Occipital lobe (tissue), 2 donors: ENCODE measurements around the gene PCSK4. TPM values are rescaled to one million over a fixed set of nuclear protein-coding genes. Genes with fewer than 3 reads are reported as not detected.
"Not testable (repeated sequence)": the region's sequence is repeated elsewhere in the genome, so short reads cannot be mapped to it uniquely, and the experiment has no call there.

ENCODE experiments used
- DNase-seq: peaks from one replicate; lab custom pipeline; 2025; lab: John Stamatoyannopoulos, UW
- total RNA-seq: library from RNA; depleted of rRNA; stranded (reverse); fragments of >200 nt; gene quantifications from one replicate; pipeline ENCODE4 v1.2.3, GENCODE V29; 2014

The PCSK4 gene
- total RNA-seq: 1.7 TPM

DNA sequence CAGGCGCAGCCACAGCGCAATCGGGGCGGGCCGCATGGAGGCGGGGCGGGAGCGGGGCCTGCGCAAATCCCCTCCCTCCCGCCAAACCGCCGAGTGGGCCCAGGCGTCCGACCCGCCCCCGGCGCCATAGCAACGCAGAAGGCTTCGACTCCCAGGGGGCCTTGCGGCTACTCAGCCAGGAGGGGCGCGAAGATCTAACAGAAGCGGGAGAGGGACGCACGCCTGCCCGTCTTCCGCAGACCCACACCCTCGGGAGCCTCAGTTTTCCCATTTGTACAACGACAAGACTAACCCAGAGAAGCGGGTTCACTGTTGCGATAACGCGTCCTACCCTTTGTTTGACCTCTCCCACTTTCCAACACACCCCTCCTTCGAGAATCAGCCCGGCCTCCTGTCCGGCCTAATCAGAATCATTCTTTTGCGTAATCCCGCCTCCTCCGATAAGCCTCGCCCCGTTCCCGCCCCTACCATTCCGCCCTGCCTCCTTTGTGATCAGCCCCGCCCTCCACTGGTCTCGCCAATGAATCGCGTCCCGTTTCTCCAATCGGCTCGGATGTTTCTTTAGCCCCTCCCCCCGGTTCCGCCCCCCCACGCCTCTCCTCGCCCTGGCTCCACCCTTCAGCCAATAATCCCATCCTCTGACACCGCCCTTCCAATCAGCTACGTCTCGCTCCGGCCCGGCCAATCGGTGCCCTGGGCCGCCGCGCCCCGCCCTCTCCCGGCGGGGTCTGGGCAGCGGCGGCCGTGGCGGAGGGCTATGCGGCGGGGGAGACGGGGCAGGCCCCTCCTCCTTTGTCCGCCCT lies at the start of gene PCSK4:
Gene PCSK4 (minus strand): TSS at position 40 of the 803 bp plus-strand sequence. CDS start 4 bp downstream, at position 36.
- DNase-seq: peak; percentile 100

DNA sequence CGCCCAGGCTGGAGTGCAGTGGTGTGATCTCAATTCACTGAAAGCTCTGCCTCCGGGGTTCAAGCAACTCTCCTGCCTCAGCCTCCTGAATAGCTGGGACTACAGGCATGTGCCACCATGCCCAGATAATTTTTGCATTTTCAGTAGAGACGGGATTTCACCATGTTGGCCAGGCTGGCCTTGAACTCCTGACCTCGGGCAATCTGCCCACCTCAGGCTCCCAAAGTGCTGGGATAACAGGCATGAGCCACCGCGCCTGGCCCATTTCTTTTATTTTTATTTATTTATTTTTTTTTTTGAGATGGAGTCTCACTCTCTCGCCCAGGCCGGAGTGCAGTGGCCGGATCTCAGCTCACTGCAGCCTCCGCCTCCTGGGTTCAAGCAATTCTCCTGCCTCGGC lies 49.6 kb upstream of the PCSK4 start:
- not testable (repeated sequence) for DNase-seq

- DNase-seq: no peak
Observed at GRCh38 chr19:1538978-1539377, 48.8 kb upstream of the PCSK4 start.

DNA sequence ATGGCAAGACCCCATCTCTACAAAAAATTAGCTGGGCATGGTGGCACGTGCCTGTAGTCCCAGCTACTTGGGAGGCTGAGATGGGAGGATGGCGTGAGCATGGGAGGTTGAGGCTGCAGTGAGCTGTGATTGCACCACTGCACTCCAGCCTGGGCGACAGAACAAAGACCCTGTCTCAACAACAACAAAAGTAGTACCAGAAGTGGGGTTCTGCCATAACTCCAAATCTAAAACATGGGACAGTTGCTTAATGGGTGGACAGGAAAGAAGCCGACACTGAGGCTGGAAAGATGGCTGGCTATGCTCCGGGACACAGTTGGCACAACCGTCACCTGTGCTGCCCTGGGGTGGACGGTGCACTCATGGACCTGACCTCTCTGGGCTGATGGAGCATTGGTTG lies 45.5 kb upstream of the PCSK4 start:
- not testable (repeated sequence) for DNase-seq

- DNase-seq: no peak
Observed at GRCh38 chr19:1534972-1535371, 44.8 kb upstream of the PCSK4 start.

GRCh38 chr19:1533510-1534150 lies 43.5 kb upstream of the PCSK4 start:
- no peak for DNase-seq

DNA sequence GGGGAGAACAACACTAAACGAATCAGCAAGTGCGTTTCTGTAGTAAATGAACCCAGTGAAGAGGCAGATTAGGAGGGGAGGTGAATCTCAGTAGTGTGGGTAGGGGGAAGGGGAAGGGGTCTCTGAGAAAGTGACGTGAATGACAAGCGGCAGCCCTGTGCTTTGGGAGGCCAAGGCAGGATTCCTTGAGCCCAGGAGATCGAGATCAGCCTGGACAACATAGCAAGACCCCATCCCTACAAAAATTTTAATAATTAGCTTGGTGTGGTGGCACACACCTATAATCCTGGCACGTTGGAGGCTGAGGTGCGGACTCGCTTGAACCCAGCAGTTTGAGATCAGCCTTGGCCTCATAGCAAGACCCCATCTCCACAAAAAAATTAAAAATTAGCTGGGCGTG lies 41.9 kb upstream of the PCSK4 start:
- DNase-seq: no peak

- no peak for DNase-seq
Observed at GRCh38 chr19:1531587-1531986, 41.4 kb upstream of the PCSK4 start.

GRCh38 chr19:1530856-1531255 lies 40.7 kb upstream of the PCSK4 start:
- not testable (repeated sequence) for DNase-seq

DNA sequence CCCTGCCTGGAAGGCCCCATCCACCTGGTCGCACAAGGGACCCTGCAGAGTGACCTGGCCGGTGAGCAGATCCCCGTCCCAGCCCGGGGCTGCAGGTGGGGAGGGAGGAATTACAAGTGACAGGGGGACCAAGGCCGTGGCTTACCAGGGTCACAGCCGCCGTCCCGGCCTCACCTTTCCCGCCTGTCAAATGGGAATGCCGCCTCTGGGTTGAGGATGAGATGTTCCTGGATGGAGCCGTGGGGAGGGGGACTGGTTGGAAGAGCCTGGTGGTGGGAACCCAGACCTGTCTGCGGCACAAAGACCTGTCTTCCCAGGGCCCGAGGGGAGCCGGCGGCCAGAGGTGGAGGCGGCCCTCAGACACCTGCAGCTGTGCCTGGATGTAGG lies 39.3 kb upstream of the PCSK4 start:
- DNase-seq: no peak

- no peak for DNase-seq
Observed at GRCh38 chr19:1528596-1529429, 38.7 kb upstream of the PCSK4 start.

- no peak for DNase-seq
Observed at GRCh38 chr19:1527650-1528309, 37.6 kb upstream of the PCSK4 start.

GRCh38 chr19:1526979-1527649 lies 37.0 kb upstream of the PCSK4 start:
- DNase-seq: no peak

DNA sequence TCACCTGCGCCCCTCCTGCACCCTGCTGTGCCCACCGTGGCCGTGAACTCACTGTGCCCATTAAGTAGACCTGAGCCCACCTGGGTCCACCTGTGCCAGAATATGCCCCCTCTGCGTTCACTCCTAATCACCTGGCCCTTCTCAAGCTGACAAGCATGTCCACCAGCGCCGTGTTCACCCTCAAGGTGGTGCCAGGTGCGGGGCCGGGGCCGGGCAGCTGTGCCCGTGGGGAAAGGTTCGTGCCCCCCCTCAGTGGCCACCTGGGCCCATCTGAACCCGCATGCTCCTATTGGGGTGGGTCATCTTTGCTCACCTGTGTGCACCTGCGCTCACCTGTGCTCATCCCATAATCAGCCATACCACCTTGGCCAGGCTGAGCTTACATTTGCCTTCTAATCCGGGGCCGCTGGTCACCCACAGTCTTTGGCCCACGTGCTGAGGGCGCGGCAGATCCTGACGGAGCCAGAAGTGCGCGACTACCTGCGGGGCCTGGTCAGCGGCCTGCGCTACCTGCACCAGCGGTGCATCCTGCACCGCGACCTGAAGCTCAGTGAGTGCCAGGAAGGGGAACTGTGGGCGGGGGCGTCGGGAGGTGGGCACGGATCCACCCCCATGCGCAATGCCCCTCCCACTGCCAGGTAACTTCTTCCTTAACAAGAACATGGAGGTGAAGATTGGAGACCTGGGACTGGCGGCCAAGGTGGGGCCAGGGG lies 36.1 kb upstream of the PCSK4 start:
- DNase-seq: no peak

DNA sequence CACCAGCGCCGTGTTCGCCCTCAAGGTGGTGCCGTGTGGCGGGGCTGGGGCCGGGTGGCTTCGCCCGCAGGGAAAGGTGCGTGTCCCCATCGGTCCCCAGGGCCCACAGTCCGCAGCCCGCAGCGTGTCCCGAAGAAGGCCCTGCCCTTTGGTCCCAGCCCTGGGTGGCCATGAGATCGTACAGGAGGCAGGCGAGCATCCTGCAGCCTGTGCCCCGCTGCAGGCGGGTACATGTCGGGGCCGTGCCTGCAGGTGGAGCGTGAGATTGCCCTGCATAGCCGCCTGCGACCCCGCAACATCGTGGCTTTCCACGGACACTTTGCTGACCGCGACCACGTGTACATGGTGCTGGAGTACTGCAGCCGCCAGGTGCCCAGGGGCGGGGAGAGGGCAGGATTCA lies 35.2 kb upstream of the PCSK4 start:
- no peak for DNase-seq

DNA sequence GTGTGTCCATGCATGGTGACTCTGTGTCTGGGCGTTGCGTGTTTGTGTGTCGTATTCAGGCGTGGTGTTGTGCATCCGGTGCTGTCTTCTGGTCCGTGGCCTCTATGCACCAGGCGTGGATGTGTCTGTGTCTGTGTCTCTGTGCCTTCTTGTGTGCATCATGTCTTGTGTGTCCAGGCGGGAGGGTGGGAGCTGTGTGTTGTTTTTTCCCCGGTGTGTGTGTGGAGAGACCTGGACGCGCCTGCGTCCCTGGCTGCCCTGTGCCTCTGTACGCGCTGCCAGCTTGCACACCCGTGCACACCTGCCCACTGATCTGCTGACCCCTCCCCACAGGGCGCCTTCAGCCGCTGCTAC lies 34.8 kb upstream of the PCSK4 start:
- no peak for DNase-seq

GRCh38 chr19:1524287-1524971 lies 34.3 kb upstream of the PCSK4 start:
- no peak for DNase-seq

DNA sequence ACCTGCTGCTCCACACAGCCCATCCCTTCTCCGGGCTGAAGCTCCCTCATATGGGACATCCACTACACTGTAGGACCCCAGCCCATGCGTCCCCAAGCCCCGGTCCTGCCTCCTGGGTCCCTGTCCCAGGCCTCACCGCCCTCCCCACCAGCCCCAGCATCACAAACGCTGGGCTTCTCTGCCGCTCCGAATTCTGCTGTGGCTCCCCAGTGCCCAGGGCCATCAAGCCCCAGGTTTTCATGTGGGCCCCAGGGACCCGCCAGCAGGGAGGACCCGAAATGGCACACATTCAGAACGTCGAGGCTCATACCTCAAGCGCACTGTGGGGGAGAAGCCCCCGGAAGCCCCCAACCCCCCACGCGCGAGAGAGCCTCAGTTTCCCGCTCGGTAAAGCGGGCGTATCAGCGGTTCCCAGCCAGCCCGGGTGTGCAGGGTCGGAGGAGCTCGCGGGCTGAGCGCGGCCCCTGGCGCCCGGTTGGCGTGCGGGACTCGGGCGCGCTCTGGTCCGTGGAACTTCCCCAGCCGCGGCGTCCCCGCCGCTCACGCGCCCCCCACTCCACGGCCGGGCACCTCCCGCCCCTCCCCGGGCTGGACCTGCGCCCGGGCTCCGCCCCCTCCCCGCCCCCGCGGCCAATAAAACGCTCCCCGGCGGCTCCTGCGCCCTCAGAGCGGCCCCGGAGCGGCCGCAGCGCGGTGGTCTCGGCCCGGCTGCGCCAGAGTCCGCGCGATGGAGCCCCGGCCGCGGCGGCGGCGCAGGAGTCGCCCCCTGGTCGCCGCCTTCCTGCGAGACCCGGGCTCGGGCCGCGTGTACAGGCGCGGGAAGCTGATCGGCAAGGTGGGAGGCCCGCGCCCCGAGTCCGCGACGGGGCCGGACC lies 33.5 kb upstream of the PCSK4 start, which contains the start of gene PLK5:
Gene PLK5 (plus strand): TSS at position 666 of the 875 bp plus-strand sequence. CDS start 2,920 bp downstream, outside the sequence.
- no peak for DNase-seq

DNA sequence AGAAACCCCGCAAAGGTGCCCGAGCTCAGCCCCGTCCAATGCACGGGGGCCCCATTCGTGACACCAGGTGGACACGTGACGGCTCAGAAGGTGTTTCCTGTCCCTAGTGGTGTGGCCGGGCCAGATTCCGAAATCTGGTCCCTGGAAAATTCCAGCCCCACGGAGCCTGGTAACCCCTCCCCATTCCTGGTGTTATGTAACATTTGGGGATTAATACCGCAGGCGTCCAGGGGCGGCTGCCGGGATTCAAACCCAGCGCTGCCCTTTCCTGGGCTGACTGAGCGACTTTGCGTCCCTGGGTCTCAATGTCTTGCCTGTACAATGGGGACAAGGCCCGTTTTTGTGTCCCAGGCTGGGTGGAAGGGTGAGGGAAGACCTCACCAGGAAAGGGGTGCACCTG lies 32.7 kb upstream of the PCSK4 start:
- no peak for DNase-seq
